Erythroblast (primary cell): Measurements from ENCODE around the gene MYL7.

Experiments
- GATA1 ChIP-seq: IDR thresholded peaks from 2 replicates; pipeline ENCODE4 v1.6.1; 2011; ENCODE audit warnings: low read depth, mild to moderate bottlenecking, control low read depth, low read length, moderate library complexity
- POLR2A ChIP-seq: IDR thresholded peaks from 2 replicates; pipeline ENCODE4 v1.6.1; 2011; ENCODE audit warnings: mild to moderate bottlenecking, low read length

DNA sequence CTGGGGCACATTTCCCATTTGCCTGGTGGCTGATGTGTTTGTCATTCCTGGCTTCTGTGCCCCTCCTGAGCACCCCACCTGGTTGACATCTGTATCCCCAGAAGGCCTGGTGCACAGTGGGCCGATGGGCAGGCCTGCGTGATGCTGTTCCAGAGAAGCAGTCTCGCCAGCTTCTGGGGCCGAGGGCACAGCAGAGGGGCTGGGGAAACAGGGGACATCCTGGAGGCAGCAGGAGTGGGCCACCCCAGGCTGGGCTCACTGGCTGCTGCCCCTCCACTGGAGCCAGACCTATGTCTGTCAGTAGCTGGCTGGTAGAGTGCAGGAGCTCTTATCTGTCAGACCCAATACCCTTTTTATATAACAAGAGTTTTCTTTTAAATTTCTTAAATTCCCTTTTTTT, 896 bp upstream of the MYL7 start:
- TF ChIP-seq POLR2A (no peak), GATA1 (no peak)
